GM23338 (cell line): ENCODE measurements around the gene MRTFA. TPM values are rescaled to one million over a fixed set of nuclear protein-coding genes. Genes with fewer than 3 reads are reported as not detected.

Source experiments
- ATAC-seq: fragments of 200-7000 bp; cut with Tn5 transposase; 3 replicates; pipeline ENCODE4 v1.9.1; 2020
- DNase-seq: peaks from one replicate; pipeline ENCODE4 v3.0.0-alpha.2; 2015; ENCODE audit warnings: low spot score
- H2AFZ ChIP-seq: fragments of 200-600 bp; sonication (generic); 2 replicates; pipeline ENCODE4 v1.8.0; 2016; ENCODE audit warnings: antibody characterized with exemption, mild to moderate bottlenecking, moderate library complexity
- H3F3A ChIP-seq: fragments of 200-600 bp; sonication (generic); replicated peaks from 2 replicates; pipeline ENCODE4 v1.8.0; 2017; ENCODE audit warnings: antibody characterized with exemption, mixed run types, low read depth
- H3K27ac ChIP-seq: fragments of 200-600 bp; sonication (generic); 2 replicates; pipeline ENCODE4 v1.6.1; 2016; ENCODE audit warnings: low read depth
- H3K27me3 ChIP-seq: fragments of 200-600 bp; sonication (generic); 2 replicates; pipeline ENCODE4 v1.8.0; 2016; ENCODE audit warnings: mild to moderate bottlenecking, mixed run types, moderate library complexity; ENCODE audit not compliant: insufficient read depth
- H3K36me3 ChIP-seq: fragments of 200-600 bp; sonication (generic); 2 replicates; pipeline ENCODE4 v1.8.0; 2016; ENCODE audit warnings: mild to moderate bottlenecking; ENCODE audit not compliant: insufficient read depth
- H3K4me1 ChIP-seq: fragments of 200-600 bp; sonication (generic); 2 replicates; pipeline ENCODE4 v1.8.0; 2016; ENCODE audit warnings: mild to moderate bottlenecking, moderate library complexity; ENCODE audit not compliant: insufficient read depth
- H3K4me2 ChIP-seq: fragments of 200-600 bp; sonication (generic); 2 replicates; pipeline ENCODE4 v1.7.1; 2017; ENCODE audit warnings: mixed run types
- H3K4me3 ChIP-seq: fragments of 200-600 bp; sonication (generic); 2 replicates; pipeline ENCODE4 v1.6.1; 2016; ENCODE audit warnings: mixed run types
- H3K79me2 ChIP-seq: fragments of 200-600 bp; sonication (generic); replicated peaks from 2 replicates; pipeline ENCODE4 v1.8.0; 2017; ENCODE audit warnings: mild to moderate bottlenecking; ENCODE audit not compliant: insufficient read depth
- H3K9me2 ChIP-seq: fragments of 200-600 bp; sonication (generic); 2 replicates; pipeline ENCODE4 v1.8.0; 2017; ENCODE audit not compliant: insufficient read depth
- H4K20me1 ChIP-seq: fragments of 200-600 bp; sonication (generic); replicated peaks from 2 replicates; pipeline ENCODE4 v1.8.0; 2017; ENCODE audit warnings: mild to moderate bottlenecking; ENCODE audit not compliant: insufficient read depth
- H3K27ac Mint-ChIP-seq: 2 replicates; pipeline ENCODE4 v1.8.0; 2020; ENCODE audit warnings: inconsistent platforms, mild to moderate bottlenecking, moderate library complexity, mixed read lengths
- H3K27me3 Mint-ChIP-seq: 3 replicates; pipeline ENCODE4 v1.8.0; 2022; ENCODE audit warnings: low read depth, mild to moderate bottlenecking, moderate library complexity, mixed read lengths, inconsistent platforms; ENCODE audit not compliant: insufficient read depth, poor library complexity
- H3K36me3 Mint-ChIP-seq: 3 replicates; pipeline ENCODE4 v1.8.0; 2021; ENCODE audit warnings: low read depth, mild to moderate bottlenecking, inconsistent platforms, moderate library complexity, mixed read lengths
- H3K4me1 Mint-ChIP-seq: 3 replicates; pipeline ENCODE4 v1.8.0; 2020; ENCODE audit warnings: mild to moderate bottlenecking, inconsistent platforms, mixed read lengths
- H3K4me3 Mint-ChIP-seq: 3 replicates; pipeline ENCODE4 v1.8.0; 2021; ENCODE audit warnings: moderate library complexity, mild to moderate bottlenecking, inconsistent platforms, mixed read lengths
- H3K9me3 Mint-ChIP-seq: 3 replicates; pipeline ENCODE4 v1.8.0; 2020; ENCODE audit warnings: moderate library complexity, mild to moderate bottlenecking, inconsistent platforms, mixed read lengths
- CREB1 ChIP-seq: fragments of 250-450 bp; sonication (Bioruptor Pico); IDR thresholded peaks from 2 replicates; pipeline ENCODE4 v1.5.0; 2020; ENCODE audit warnings: low read depth, mild to moderate bottlenecking, moderate library complexity
- EZH2 ChIP-seq: fragments of 200-600 bp; sonication (generic); IDR thresholded peaks from one replicate; pipeline ENCODE4 v1.8.0; 2017; ENCODE audit warnings: antibody characterized with exemption, mild to moderate bottlenecking, low read depth; ENCODE audit not compliant: unreplicated experiment
- EZH2phosphoT487 ChIP-seq: fragments of 200-600 bp; sonication (generic); IDR thresholded peaks from one replicate; pipeline ENCODE4 v1.8.1; 2018; ENCODE audit warnings: antibody characterized with exemption; ENCODE audit not compliant: unreplicated experiment
- JUNB ChIP-seq: IDR thresholded peaks from one replicate; pipeline ENCODE4 v1.6.1; 2016; ENCODE audit warnings: antibody characterized with exemption; ENCODE audit not compliant: unreplicated experiment
- NANOG ChIP-seq: IDR thresholded peaks from 2 replicates; pipeline ENCODE4 v1.6.1; 2016; ENCODE audit warnings: antibody characterized with exemption, borderline replicate concordance
- POLR2AphosphoS5 ChIP-seq: IDR thresholded peaks from 2 replicates; pipeline ENCODE4 v1.6.1; 2016; ENCODE audit warnings: antibody characterized with exemption, low read depth
- STAT1 ChIP-seq: IDR thresholded peaks from one replicate; pipeline ENCODE4 v1.6.1; 2016; ENCODE audit warnings: antibody characterized with exemption; ENCODE audit not compliant: unreplicated experiment
- ZNF114 ChIP-seq: fragments of 250-450 bp; sonication (Bioruptor Pico); IDR thresholded peaks from 2 replicates; pipeline ENCODE4 v1.5.0; 2020; ENCODE audit warnings: mild to moderate bottlenecking, moderate library complexity
- ZNF331 ChIP-seq: fragments of 250-450 bp; sonication (Bioruptor Pico); IDR thresholded peaks from 2 replicates; pipeline ENCODE4 v1.5.0; 2020; ENCODE audit warnings: low read depth, mild to moderate bottlenecking, moderate library complexity
- polyA plus RNA-seq: library from polyadenylated mRNA; unstranded; fragments of >200 nt; fragmentation: Nextera tagmentation; extraction: Ambion mirVana; gene quantifications from 2 replicates; pipeline ENCODE4 v1.2.1, GENCODE V29; 2016
- total RNA-seq: library from RNA; depleted of rRNA; stranded (reverse); fragments of >200 nt; shearing (Covaris generic); gene quantifications from 2 replicates; pipeline ENCODE4 v1.2.3, GENCODE V29; 2014
- TF ChIP-seq, protein P1 (sequence below): IDR thresholded peaks from 2 replicates; pipeline ENCODE4 v1.6.1; 2016; ENCODE audit warnings: antibody characterized with exemption
- TF ChIP-seq, protein P2 (sequence below): fragments of 250-450 bp; sonication (Bioruptor Pico); IDR thresholded peaks from 2 replicates; pipeline ENCODE4 v1.5.0; 2020; ENCODE audit warnings: mild to moderate bottlenecking, moderate library complexity
- TF ChIP-seq, protein P3 (sequence below), 2 experiments: fragments of 200-600 bp in 1 of 2; sonication (generic) in 1 of 2; conservative IDR thresholded peaks; 2 replicates each; pipeline versions ENCODE4 v1.5.1 to v1.6.1; 2016 to 2017; ENCODE audit warnings: antibody characterized with exemption in 2 of 2, low read depth in 2 of 2, mild to moderate bottlenecking in 2 of 2, moderate library complexity in 1 of 2
- TF ChIP-seq, protein P4 (sequence below): IDR thresholded peaks from one replicate; pipeline ENCODE4 v1.6.1; 2018; ENCODE audit warnings: antibody characterized with exemption; ENCODE audit not compliant: unreplicated experiment

MRTFA gene
- total and polyA plus RNA-seq, 2 experiments from 2014 or later = 18.1 to 92.4 TPM

DNA sequence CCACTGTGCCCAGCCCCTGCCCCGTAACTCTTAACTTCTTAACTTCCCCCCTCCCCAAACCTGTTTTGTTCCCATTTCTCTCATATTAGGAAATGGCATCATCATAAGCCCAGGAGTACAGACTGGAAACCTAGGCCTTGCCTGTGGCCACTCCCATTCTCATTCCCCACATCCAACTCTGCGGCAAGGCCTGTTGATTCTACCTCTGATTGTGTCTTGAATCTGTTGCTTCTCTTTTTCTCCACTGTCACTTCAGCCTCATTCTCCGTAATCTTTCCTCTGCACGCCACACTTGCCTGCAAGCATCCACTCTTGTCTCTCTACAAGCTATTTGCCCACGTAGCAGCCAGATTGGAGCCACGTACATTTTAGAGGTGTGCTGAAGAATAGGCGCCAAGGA, 240.9 kb downstream of the MRTFA start:
- H3K9me3 Mint-ChIP-seq = no peaks in the 10 kb centered on the region
- no peaks in the 10 kb centered on the region for H3K79me2 ChIP-seq
- 0 out of 2 replicates have a peak, but pooled peaks cover 3% of the 10 kb centered on the region for H3K36me3 ChIP-seq
- no peak overlapping the region for H2AFZ ChIP-seq
- H3K4me1 ChIP-seq = no peaks in the 10 kb centered on the region
- no peak overlapping the region for H3K4me3 ChIP-seq
- TF ChIP-seq, protein P1, sequence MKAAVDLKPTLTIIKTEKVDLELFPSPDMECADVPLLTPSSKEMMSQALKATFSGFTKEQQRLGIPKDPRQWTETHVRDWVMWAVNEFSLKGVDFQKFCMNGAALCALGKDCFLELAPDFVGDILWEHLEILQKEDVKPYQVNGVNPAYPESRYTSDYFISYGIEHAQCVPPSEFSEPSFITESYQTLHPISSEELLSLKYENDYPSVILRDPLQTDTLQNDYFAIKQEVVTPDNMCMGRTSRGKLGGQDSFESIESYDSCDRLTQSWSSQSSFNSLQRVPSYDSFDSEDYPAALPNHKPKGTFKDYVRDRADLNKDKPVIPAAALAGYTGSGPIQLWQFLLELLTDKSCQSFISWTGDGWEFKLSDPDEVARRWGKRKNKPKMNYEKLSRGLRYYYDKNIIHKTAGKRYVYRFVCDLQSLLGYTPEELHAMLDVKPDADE = no peak
- TF ChIP-seq NANOG (no peak), EZH2 (no peak), ZNF331 (CRISPR knock-in tag) (no peak), CREB1 (no peak), ZNF114 (no peak), POLR2AphosphoS5 (no peak), STAT1 (no peak), JUNB (no peak), EZH2phosphoT487 (no peak)
- TF ChIP-seq, protein P2, sequence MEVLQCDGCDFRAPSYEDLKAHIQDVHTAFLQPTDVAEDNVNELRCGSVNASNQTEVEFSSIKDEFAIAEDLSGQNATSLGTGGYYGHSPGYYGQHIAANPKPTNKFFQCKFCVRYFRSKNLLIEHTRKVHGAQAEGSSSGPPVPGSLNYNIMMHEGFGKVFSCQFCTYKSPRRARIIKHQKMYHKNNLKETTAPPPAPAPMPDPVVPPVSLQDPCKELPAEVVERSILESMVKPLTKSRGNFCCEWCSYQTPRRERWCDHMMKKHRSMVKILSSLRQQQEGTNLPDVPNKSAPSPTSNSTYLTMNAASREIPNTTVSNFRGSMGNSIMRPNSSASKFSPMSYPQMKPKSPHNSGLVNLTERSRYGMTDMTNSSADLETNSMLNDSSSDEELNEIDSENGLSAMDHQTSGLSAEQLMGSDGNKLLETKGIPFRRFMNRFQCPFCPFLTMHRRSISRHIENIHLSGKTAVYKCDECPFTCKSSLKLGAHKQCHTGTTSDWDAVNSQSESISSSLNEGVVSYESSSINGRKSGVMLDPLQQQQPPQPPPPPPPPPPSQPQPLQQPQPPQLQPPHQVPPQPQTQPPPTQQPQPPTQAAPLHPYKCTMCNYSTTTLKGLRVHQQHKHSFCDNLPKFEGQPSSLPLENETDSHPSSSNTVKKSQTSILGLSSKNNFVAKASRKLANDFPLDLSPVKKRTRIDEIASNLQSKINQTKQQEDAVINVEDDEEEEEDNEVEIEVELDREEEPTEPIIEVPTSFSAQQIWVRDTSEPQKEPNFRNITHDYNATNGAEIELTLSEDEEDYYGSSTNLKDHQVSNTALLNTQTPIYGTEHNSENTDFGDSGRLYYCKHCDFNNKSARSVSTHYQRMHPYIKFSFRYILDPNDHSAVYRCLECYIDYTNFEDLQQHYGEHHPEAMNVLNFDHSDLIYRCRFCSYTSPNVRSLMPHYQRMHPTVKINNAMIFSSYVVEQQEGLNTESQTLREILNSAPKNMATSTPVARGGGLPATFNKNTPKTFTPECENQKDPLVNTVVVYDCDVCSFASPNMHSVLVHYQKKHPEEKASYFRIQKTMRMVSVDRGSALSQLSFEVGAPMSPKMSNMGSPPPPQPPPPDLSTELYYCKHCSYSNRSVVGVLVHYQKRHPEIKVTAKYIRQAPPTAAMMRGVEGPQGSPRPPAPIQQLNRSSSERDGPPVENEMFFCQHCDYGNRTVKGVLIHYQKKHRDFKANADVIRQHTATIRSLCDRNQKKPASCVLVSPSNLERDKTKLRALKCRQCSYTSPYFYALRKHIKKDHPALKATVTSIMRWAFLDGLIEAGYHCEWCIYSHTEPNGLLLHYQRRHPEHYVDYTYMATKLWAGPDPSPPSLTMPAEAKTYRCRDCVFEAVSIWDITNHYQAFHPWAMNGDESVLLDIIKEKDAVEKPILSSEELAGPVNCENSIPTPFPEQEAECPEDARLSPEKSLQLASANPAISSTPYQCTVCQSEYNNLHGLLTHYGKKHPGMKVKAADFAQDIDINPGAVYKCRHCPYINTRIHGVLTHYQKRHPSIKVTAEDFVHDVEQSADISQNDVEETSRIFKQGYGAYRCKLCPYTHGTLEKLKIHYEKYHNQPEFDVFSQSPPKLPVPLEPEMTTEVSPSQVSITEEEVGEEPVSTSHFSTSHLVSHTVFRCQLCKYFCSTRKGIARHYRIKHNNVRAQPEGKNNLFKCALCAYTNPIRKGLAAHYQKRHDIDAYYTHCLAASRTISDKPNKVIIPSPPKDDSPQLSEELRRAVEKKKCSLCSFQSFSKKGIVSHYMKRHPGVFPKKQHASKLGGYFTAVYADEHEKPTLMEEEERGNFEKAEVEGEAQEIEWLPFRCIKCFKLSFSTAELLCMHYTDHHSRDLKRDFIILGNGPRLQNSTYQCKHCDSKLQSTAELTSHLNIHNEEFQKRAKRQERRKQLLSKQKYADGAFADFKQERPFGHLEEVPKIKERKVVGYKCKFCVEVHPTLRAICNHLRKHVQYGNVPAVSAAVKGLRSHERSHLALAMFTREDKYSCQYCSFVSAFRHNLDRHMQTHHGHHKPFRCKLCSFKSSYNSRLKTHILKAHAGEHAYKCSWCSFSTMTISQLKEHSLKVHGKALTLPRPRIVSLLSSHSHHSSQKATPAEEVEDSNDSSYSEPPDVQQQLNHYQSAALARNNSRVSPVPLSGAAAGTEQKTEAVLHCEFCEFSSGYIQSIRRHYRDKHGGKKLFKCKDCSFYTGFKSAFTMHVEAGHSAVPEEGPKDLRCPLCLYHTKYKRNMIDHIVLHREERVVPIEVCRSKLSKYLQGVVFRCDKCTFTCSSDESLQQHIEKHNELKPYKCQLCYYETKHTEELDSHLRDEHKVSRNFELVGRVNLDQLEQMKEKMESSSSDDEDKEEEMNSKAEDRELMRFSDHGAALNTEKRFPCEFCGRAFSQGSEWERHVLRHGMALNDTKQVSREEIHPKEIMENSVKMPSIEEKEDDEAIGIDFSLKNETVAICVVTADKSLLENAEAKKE (CRISPR knock-in tag) = no peak
- TF ChIP-seq, protein P3, sequence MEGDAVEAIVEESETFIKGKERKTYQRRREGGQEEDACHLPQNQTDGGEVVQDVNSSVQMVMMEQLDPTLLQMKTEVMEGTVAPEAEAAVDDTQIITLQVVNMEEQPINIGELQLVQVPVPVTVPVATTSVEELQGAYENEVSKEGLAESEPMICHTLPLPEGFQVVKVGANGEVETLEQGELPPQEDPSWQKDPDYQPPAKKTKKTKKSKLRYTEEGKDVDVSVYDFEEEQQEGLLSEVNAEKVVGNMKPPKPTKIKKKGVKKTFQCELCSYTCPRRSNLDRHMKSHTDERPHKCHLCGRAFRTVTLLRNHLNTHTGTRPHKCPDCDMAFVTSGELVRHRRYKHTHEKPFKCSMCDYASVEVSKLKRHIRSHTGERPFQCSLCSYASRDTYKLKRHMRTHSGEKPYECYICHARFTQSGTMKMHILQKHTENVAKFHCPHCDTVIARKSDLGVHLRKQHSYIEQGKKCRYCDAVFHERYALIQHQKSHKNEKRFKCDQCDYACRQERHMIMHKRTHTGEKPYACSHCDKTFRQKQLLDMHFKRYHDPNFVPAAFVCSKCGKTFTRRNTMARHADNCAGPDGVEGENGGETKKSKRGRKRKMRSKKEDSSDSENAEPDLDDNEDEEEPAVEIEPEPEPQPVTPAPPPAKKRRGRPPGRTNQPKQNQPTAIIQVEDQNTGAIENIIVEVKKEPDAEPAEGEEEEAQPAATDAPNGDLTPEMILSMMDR (conservative IDR thresholded peaks at IDR 0.05; ENCODE audit: low read depth in 2 of 2) = no peak
- TF ChIP-seq, protein P4, sequence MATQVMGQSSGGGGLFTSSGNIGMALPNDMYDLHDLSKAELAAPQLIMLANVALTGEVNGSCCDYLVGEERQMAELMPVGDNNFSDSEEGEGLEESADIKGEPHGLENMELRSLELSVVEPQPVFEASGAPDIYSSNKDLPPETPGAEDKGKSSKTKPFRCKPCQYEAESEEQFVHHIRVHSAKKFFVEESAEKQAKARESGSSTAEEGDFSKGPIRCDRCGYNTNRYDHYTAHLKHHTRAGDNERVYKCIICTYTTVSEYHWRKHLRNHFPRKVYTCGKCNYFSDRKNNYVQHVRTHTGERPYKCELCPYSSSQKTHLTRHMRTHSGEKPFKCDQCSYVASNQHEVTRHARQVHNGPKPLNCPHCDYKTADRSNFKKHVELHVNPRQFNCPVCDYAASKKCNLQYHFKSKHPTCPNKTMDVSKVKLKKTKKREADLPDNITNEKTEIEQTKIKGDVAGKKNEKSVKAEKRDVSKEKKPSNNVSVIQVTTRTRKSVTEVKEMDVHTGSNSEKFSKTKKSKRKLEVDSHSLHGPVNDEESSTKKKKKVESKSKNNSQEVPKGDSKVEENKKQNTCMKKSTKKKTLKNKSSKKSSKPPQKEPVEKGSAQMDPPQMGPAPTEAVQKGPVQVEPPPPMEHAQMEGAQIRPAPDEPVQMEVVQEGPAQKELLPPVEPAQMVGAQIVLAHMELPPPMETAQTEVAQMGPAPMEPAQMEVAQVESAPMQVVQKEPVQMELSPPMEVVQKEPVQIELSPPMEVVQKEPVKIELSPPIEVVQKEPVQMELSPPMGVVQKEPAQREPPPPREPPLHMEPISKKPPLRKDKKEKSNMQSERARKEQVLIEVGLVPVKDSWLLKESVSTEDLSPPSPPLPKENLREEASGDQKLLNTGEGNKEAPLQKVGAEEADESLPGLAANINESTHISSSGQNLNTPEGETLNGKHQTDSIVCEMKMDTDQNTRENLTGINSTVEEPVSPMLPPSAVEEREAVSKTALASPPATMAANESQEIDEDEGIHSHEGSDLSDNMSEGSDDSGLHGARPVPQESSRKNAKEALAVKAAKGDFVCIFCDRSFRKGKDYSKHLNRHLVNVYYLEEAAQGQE = no peak
- no peak overlapping the region for H3K27ac Mint-ChIP-seq
- H3K27me3 ChIP-seq = no peaks in the 10 kb centered on the region
- no peak for ATAC-seq
- H4K20me1 ChIP-seq = no peaks in the 10 kb centered on the region; the same call in 1 of the 2 replicates
- peaks cover 15% of the 10 kb centered on the region for H3K4me1 Mint-ChIP-seq
- H3K27me3 Mint-ChIP-seq = peaks cover 4% of the 10 kb centered on the region
- H3K9me2 ChIP-seq = no peaks in the 10 kb centered on the region
- DNase-seq = no peak
- H3K4me2 ChIP-seq = no peak overlapping the region
- no peaks in the 10 kb centered on the region; the same call in 2 of the 3 replicates for H3K36me3 Mint-ChIP-seq
- no peak overlapping the region for H3K4me3 Mint-ChIP-seq
- H3F3A ChIP-seq = no peaks in the 10 kb centered on the region
- no peak overlapping the region for H3K27ac ChIP-seq
